BLaER1 (cell line): ENCODE measurements around the gene SLC9B1.
A peak's percentile ranks its signal among the peaks of the same experiment; 100 is the strongest.

Experiments
- H3K27ac ChIP-seq: shearing (Covaris generic); formaldehyde crosslinking; 2 replicates; pipeline ENCODE4 v1.8.1; 2022
- H3K27me3 ChIP-seq: shearing (Covaris generic); formaldehyde crosslinking; 2 replicates; pipeline ENCODE4 v1.8.1; 2022
- H3K36me3 ChIP-seq: shearing (Covaris generic); formaldehyde crosslinking; 2 replicates; pipeline ENCODE4 v1.8.1; 2022
- H3K4me1 ChIP-seq: shearing (Covaris generic); formaldehyde crosslinking; 2 replicates; pipeline ENCODE4 v1.8.1; 2022
- H3K4me2 ChIP-seq: shearing (Covaris generic); formaldehyde crosslinking; 2 replicates; pipeline ENCODE4 v1.8.1; 2022
- H3K4me3 ChIP-seq: shearing (Covaris generic); formaldehyde crosslinking; 2 replicates; pipeline ENCODE4 v1.8.1; 2022
- H3K9ac ChIP-seq: shearing (Covaris generic); formaldehyde crosslinking; 2 replicates; pipeline ENCODE4 v1.8.1; 2022
- H3K9me3 ChIP-seq: shearing (Covaris generic); formaldehyde crosslinking; 2 replicates; pipeline ENCODE4 v1.8.1; 2022
- H4K20me1 ChIP-seq: shearing (Covaris generic); formaldehyde crosslinking; 2 replicates; pipeline ENCODE4 v1.8.1; 2022
- Cebpa-rat ChIP-seq: shearing (Covaris generic); IDR thresholded peaks from 2 replicates; pipeline ENCODE4 v1.8.1; 2022

SLC9B1 gene

GRCh38 chr4:103044183-103044582, 24.7 kb upstream of the SLC9B1 start:
- TF ChIP-seq Cebpa-rat = no peak
- Histone ChIP-seq H3K27me3 (no peaks in the 10 kb centered on the region), H3K4me1 (no peaks in the 10 kb centered on the region), H3K36me3 (peaks cover 54% of the 10 kb centered on the region), H3K4me3 (no peak overlapping the region), H4K20me1 (no peaks in the 10 kb centered on the region), H3K9me3 (no peaks in the 10 kb centered on the region), H3K27ac (no peak overlapping the region), H3K9ac (no peak overlapping the region), H3K4me2 (no peak overlapping the region)

GRCh38 chr4:103036169-103036568, 16.7 kb upstream of the SLC9B1 start:
- H3K9ac ChIP-seq = no peak overlapping the region
- no peaks in the 10 kb centered on the region for H3K27me3 ChIP-seq
- no peak overlapping the region for H3K4me3 ChIP-seq
- no peaks in the 10 kb centered on the region for H3K4me1 ChIP-seq
- H3K27ac ChIP-seq = no peak overlapping the region
- H4K20me1 ChIP-seq = no peaks in the 10 kb centered on the region
- peaks cover 13% of the 10 kb centered on the region; the same call in 1 of the 2 replicates for H3K9me3 ChIP-seq
- no peak overlapping the region for H3K4me2 ChIP-seq
- TF ChIP-seq Cebpa-rat = no peak
- peaks cover 21% of the 10 kb centered on the region for H3K36me3 ChIP-seq

GRCh38 chr4:103032574-103032973, 13.1 kb upstream of the SLC9B1 start:
- H3K36me3 ChIP-seq = peaks cover 40% of the 10 kb centered on the region
- H3K4me1 ChIP-seq = no peaks in the 10 kb centered on the region
- H4K20me1 ChIP-seq = no peaks in the 10 kb centered on the region
- no peak overlapping the region for H3K9ac ChIP-seq
- H3K4me3 ChIP-seq = no peak overlapping the region
- no peak overlapping the region for H3K4me2 ChIP-seq
- no peak for TF ChIP-seq Cebpa-rat
- H3K27me3 ChIP-seq = no peaks in the 10 kb centered on the region
- peaks cover 13% of the 10 kb centered on the region; the same call in 1 of the 2 replicates for H3K9me3 ChIP-seq
- H3K27ac ChIP-seq = no peak overlapping the region

- Histone ChIP-seq H3K27me3 (no peaks in the 10 kb centered on the region), H3K4me2 (no peak overlapping the region), H3K36me3 (peaks cover 49% of the 10 kb centered on the region), H3K27ac (no peak overlapping the region), H4K20me1 (no peaks in the 10 kb centered on the region), H3K4me1 (no peaks in the 10 kb centered on the region), H3K4me3 (no peak overlapping the region), H3K9me3 (0 out of 2 replicates have a peak, but pooled peaks cover 8% of the 10 kb centered on the region), H3K9ac (no peak overlapping the region)
- TF ChIP-seq Cebpa-rat = no peak
Measured at GRCh38 chr4:103030791-103031190, 11.3 kb upstream of the SLC9B1 start.

- Histone ChIP-seq H3K27ac (no peak overlapping the region), H3K9me3 (no peaks in the 10 kb centered on the region), H3K4me1 (no peaks in the 10 kb centered on the region), H3K4me2 (no peak overlapping the region), H3K27me3 (no peaks in the 10 kb centered on the region), H3K4me3 (no peak overlapping the region), H3K9ac (no peak overlapping the region), H3K36me3 (peaks cover 44% of the 10 kb centered on the region; the same call in 1 of the 2 replicates), H4K20me1 (no peaks in the 10 kb centered on the region)
- no peak for TF ChIP-seq Cebpa-rat
Measured at GRCh38 chr4:103029300-103029699, 9.8 kb upstream of the SLC9B1 start.

- Histone ChIP-seq H3K4me1 (no peaks in the 10 kb centered on the region), H3K4me3 (no peak overlapping the region), H4K20me1 (no peaks in the 10 kb centered on the region), H3K36me3 (peaks cover 55% of the 10 kb centered on the region; the same call in 1 of the 2 replicates), H3K27me3 (no peaks in the 10 kb centered on the region), H3K9ac (no peak overlapping the region), H3K9me3 (no peaks in the 10 kb centered on the region), H3K4me2 (no peak overlapping the region), H3K27ac (no peak overlapping the region)
- TF ChIP-seq Cebpa-rat = no peak
Measured at GRCh38 chr4:103026868-103027267, 7.4 kb upstream of the SLC9B1 start.

- no peak for TF ChIP-seq Cebpa-rat
- no peak overlapping the region for H3K9ac ChIP-seq
- no peaks in the 10 kb centered on the region for H4K20me1 ChIP-seq
- peaks cover 45% of the 10 kb centered on the region; the same call in 1 of the 2 replicates for H3K36me3 ChIP-seq
- no peak overlapping the region for H3K4me2 ChIP-seq
- no peaks in the 10 kb centered on the region for H3K27me3 ChIP-seq
- no peak overlapping the region for H3K4me3 ChIP-seq
- H3K9me3 ChIP-seq = no peaks in the 10 kb centered on the region
- no peak overlapping the region for H3K27ac ChIP-seq
- H3K4me1 ChIP-seq = peaks cover 5% of the 10 kb centered on the region
Measured at GRCh38 chr4:103024996-103025395, 5.5 kb upstream of the SLC9B1 start.

- Histone ChIP-seq H3K9ac (no peak overlapping the region), H3K4me2 (no peak overlapping the region), H3K4me1 (peaks cover 17% of the 10 kb centered on the region), H4K20me1 (no peaks in the 10 kb centered on the region), H3K27me3 (no peaks in the 10 kb centered on the region), H3K4me3 (no peak overlapping the region), H3K36me3 (peaks cover 23% of the 10 kb centered on the region; the same call in 1 of the 2 replicates), H3K9me3 (no peaks in the 10 kb centered on the region), H3K27ac (no peak overlapping the region)
- TF ChIP-seq Cebpa-rat = no peak
Measured at GRCh38 chr4:103021120-103021519, 1.6 kb upstream of the SLC9B1 start.

- H3K9ac ChIP-seq = peak overlapping the region; percentile 85
- no peaks in the 10 kb centered on the region for H3K9me3 ChIP-seq
- peaks cover 17% of the 10 kb centered on the region for H3K4me1 ChIP-seq
- no peak for TF ChIP-seq Cebpa-rat
- peaks cover 9% of the 10 kb centered on the region; the same call in 1 of the 2 replicates for H3K36me3 ChIP-seq
- H4K20me1 ChIP-seq = no peaks in the 10 kb centered on the region
- peak overlapping the region; percentile 73 for H3K4me3 ChIP-seq
- H3K27me3 ChIP-seq = no peaks in the 10 kb centered on the region
- H3K4me2 ChIP-seq = peak overlapping the region; percentile 82
- peak overlapping the region; percentile 90 for H3K27ac ChIP-seq
Measured at GRCh38 chr4:103018391-103019307, 856 bp downstream of the SLC9B1 start.

- H3K27ac ChIP-seq = no peak overlapping the region
- no peak overlapping the region for H3K4me3 ChIP-seq
- no peaks in the 10 kb centered on the region for H4K20me1 ChIP-seq
- H3K4me2 ChIP-seq = no peak overlapping the region
- H3K9ac ChIP-seq = no peak overlapping the region
- no peaks in the 10 kb centered on the region for H3K27me3 ChIP-seq
- no peaks in the 10 kb centered on the region for H3K36me3 ChIP-seq
- no peak for TF ChIP-seq Cebpa-rat
- H3K4me1 ChIP-seq = no peaks in the 10 kb centered on the region
- no peaks in the 10 kb centered on the region for H3K9me3 ChIP-seq
Measured at GRCh38 chr4:103012551-103012950, 7.0 kb downstream of the SLC9B1 start.
